MM.1S (cell line): ENCODE data around the gene CPPED1.

Experiments
- DNase-seq: peaks from one replicate; pipeline ENCODE4 v3.0.0-alpha.2; 2015
- H2AFZ ChIP-seq: fragments of 300-600 bp; sonication (generic); 2 replicates; pipeline ENCODE4 v1.6.0; 2016; ENCODE audit warnings: antibody characterized with exemption, low read length
- H3F3A ChIP-seq: fragments of 300-600 bp; sonication (generic); 2 replicates; pipeline ENCODE4 v1.6.1; 2016; ENCODE audit warnings: mild to moderate bottlenecking, antibody characterized with exemption, low read length, moderate library complexity, mixed read lengths; ENCODE audit not compliant: insufficient read depth
- H3K27ac ChIP-seq: fragments of 300-600 bp; sonication (generic); 2 replicates; pipeline ENCODE4 v1.5.1; 2016; ENCODE audit warnings: mild to moderate bottlenecking, low read length
- H3K27me3 ChIP-seq: fragments of 300-600 bp; sonication (generic); replicated peaks from 2 replicates; pipeline ENCODE4 v1.6.0; 2016; ENCODE audit warnings: low read length; ENCODE audit not compliant: insufficient read depth
- H3K36me3 ChIP-seq: fragments of 300-600 bp; sonication (generic); replicated peaks from 2 replicates; pipeline ENCODE4 v1.6.1; 2016; ENCODE audit warnings: mild to moderate bottlenecking, low read length, mixed read lengths; ENCODE audit not compliant: insufficient read depth
- H3K4me1 ChIP-seq: fragments of 300-600 bp; sonication (generic); 2 replicates; pipeline ENCODE4 v1.6.1; 2016; ENCODE audit warnings: low read length, mixed read lengths
- H3K4me2 ChIP-seq: fragments of 300-600 bp; sonication (generic); 2 replicates; pipeline ENCODE4 v1.6.0; 2016; ENCODE audit warnings: low read depth, low read length
- H3K4me3 ChIP-seq: fragments of 300-600 bp; sonication (generic); 2 replicates; pipeline ENCODE4 v1.5.1; 2016; ENCODE audit warnings: low read length, mixed read lengths
- H3K79me2 ChIP-seq: fragments of 300-600 bp; sonication (generic); 2 replicates; pipeline ENCODE4 v1.6.1; 2016; ENCODE audit warnings: mixed run types, low read length, mixed read lengths
- H3K9ac ChIP-seq: fragments of 300-600 bp; sonication (generic); 2 replicates; pipeline ENCODE4 v1.6.1; 2016; ENCODE audit warnings: low read length, mixed read lengths
- H3K9me2 ChIP-seq: fragments of 300-600 bp; sonication (generic); replicated peaks from 2 replicates; pipeline ENCODE4 v1.6.1; 2016; ENCODE audit warnings: mild to moderate bottlenecking, low read length, mixed read lengths; ENCODE audit not compliant: insufficient read depth
- H3K9me3 ChIP-seq: fragments of 300-600 bp; sonication (generic); replicated peaks from 2 replicates; pipeline ENCODE4 v1.6.1; 2016; ENCODE audit warnings: mild to moderate bottlenecking, low read length, mixed read lengths; ENCODE audit not compliant: insufficient read depth
- H4K20me1 ChIP-seq: fragments of 300-600 bp; sonication (generic); 2 replicates; pipeline ENCODE4 v1.6.1; 2016; ENCODE audit warnings: mild to moderate bottlenecking, low read length, moderate library complexity, mixed read lengths; ENCODE audit not compliant: insufficient read depth
- EZH2 ChIP-seq: fragments of 300-600 bp; sonication (generic); optimal IDR thresholded peaks from 2 replicates; pipeline ENCODE3; 2017; ENCODE audit warnings: low read depth, mild to moderate bottlenecking, antibody characterized with exemption, low read length, mixed read lengths
- EZH2phosphoT487 ChIP-seq: fragments of 300-600 bp; sonication (generic); IDR thresholded peaks from 2 replicates; pipeline ENCODE4 v1.6.1; 2018; ENCODE audit warnings: antibody characterized with exemption, low read length
- TF ChIP-seq, protein P1 (sequence below): fragments of 300-600 bp; sonication (generic); IDR thresholded peaks from 2 replicates; pipeline ENCODE4 v1.5.1; 2016; ENCODE audit warnings: antibody characterized with exemption, low read length, mixed read lengths

CPPED1 gene

DNA sequence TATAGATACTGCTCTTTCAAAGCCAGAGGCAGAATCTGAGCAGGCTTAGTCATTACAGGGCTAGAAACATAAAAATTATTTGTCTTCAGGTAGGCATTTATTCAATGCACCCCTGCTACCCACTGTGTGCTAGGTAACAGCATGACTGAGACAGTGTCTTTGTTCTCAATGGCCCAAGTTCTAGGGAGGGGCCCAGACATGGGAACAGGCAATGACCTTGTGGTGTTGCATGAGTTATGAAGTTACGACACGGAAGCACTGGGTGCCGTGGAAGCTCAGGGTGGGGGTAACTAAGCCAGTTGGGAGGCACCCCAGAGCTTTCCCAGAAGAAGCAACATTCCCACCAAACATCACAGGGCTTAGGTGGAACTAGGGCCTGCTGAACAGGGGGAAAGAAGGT, 87.0 kb downstream of the CPPED1 start:
- no peaks in the 10 kb centered on the region for H3K9me2 ChIP-seq
- no peaks in the 10 kb centered on the region for H3K27me3 ChIP-seq
- H3K9me3 ChIP-seq = no peaks in the 10 kb centered on the region
- H3K9ac ChIP-seq = no peak overlapping the region
- H3F3A ChIP-seq = no peaks in the 10 kb centered on the region
- DNase-seq = no peak
- no peaks in the 10 kb centered on the region for H3K4me1 ChIP-seq
- H3K36me3 ChIP-seq = no peaks in the 10 kb centered on the region
- H3K79me2 ChIP-seq = no peaks in the 10 kb centered on the region
- no peak overlapping the region for H2AFZ ChIP-seq
- TF ChIP-seq EZH2 = no peak
- TF ChIP-seq, protein P1, sequence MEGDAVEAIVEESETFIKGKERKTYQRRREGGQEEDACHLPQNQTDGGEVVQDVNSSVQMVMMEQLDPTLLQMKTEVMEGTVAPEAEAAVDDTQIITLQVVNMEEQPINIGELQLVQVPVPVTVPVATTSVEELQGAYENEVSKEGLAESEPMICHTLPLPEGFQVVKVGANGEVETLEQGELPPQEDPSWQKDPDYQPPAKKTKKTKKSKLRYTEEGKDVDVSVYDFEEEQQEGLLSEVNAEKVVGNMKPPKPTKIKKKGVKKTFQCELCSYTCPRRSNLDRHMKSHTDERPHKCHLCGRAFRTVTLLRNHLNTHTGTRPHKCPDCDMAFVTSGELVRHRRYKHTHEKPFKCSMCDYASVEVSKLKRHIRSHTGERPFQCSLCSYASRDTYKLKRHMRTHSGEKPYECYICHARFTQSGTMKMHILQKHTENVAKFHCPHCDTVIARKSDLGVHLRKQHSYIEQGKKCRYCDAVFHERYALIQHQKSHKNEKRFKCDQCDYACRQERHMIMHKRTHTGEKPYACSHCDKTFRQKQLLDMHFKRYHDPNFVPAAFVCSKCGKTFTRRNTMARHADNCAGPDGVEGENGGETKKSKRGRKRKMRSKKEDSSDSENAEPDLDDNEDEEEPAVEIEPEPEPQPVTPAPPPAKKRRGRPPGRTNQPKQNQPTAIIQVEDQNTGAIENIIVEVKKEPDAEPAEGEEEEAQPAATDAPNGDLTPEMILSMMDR = no peak
- TF ChIP-seq EZH2phosphoT487 = no peak
- no peak overlapping the region for H3K27ac ChIP-seq
- no peak overlapping the region for H3K4me2 ChIP-seq
- no peak overlapping the region for H3K4me3 ChIP-seq
- no peaks in the 10 kb centered on the region for H4K20me1 ChIP-seq

DNA sequence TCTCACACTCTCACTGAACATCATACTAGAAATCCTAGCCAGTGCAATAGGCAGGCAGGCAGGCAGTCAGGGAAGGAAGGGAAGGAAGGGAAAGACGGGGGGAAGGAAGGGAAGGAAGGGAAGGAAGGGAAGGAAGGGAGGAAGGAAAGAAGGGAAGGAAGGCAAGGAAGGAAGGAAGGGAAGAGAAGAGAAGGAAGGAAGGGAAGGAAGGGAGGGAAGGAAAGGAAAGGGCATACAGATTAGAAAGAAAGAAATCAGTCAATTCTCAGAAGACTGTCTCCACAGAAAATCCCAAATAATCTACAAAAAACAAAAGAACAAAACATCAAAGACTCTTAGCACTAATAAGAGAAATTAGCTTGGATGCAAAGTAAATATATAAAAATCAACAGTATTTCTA, 93.9 kb downstream of the CPPED1 start:
- H3K27ac ChIP-seq = no peak overlapping the region
- no peaks in the 10 kb centered on the region for H3F3A ChIP-seq
- no peaks in the 10 kb centered on the region for H3K9me3 ChIP-seq
- no peak for DNase-seq
- H3K79me2 ChIP-seq = no peaks in the 10 kb centered on the region
- H3K4me1 ChIP-seq = no peaks in the 10 kb centered on the region
- H4K20me1 ChIP-seq = no peaks in the 10 kb centered on the region
- no peaks in the 10 kb centered on the region for H3K27me3 ChIP-seq
- H2AFZ ChIP-seq = no peak overlapping the region
- H3K36me3 ChIP-seq = no peaks in the 10 kb centered on the region
- TF ChIP-seq EZH2phosphoT487 (no peak), EZH2 (no peak)
- TF ChIP-seq, protein P1 = no peak
- H3K9ac ChIP-seq = no peak overlapping the region
- H3K4me2 ChIP-seq = no peak overlapping the region
- no peaks in the 10 kb centered on the region for H3K9me2 ChIP-seq
- H3K4me3 ChIP-seq = no peak overlapping the region

DNA sequence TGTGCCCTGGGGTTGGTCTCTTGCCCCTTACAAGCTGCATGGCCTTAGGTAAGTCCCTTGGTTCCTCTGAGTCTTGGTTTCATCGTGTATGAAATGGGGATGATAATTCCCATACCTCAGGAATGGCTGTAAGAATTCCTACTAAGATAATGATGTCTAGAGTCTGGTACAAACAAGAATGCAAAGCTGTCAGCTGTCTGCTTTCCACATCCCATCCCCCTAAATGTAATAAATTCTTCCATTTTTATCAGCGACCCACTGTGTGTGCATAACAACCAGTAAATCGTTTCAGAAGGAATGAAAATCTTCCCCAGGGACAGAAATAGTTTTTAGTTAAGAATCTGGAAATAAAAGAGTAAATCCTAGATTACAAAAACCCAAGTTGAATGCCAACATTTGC, 95.4 kb downstream of the CPPED1 start:
- no peak overlapping the region for H3K9ac ChIP-seq
- no peak for DNase-seq
- no peak overlapping the region for H3K4me3 ChIP-seq
- no peak overlapping the region for H3K27ac ChIP-seq
- H4K20me1 ChIP-seq = no peaks in the 10 kb centered on the region
- no peaks in the 10 kb centered on the region for H3K4me1 ChIP-seq
- no peak overlapping the region for H3K4me2 ChIP-seq
- H3K9me2 ChIP-seq = no peaks in the 10 kb centered on the region
- TF ChIP-seq, protein P1 = no peak
- no peak for TF ChIP-seq EZH2phosphoT487
- no peak for TF ChIP-seq EZH2
- H3K27me3 ChIP-seq = no peaks in the 10 kb centered on the region
- no peak overlapping the region for H2AFZ ChIP-seq
- H3K36me3 ChIP-seq = no peaks in the 10 kb centered on the region
- no peaks in the 10 kb centered on the region for H3F3A ChIP-seq
- H3K9me3 ChIP-seq = no peaks in the 10 kb centered on the region
- no peaks in the 10 kb centered on the region for H3K79me2 ChIP-seq
